ENCODE measurements around the gene TMEM163. TPM values are rescaled to one million over a fixed set of nuclear protein-coding genes. Genes with fewer than 3 reads are reported as not detected.
"Not testable (repeated sequence)": the region's sequence is repeated elsewhere in the genome, so short reads cannot be mapped to it uniquely, and the experiment has no call there.

Gene TMEM163
- total RNA-seq, 1 donor: not detected

DNA sequence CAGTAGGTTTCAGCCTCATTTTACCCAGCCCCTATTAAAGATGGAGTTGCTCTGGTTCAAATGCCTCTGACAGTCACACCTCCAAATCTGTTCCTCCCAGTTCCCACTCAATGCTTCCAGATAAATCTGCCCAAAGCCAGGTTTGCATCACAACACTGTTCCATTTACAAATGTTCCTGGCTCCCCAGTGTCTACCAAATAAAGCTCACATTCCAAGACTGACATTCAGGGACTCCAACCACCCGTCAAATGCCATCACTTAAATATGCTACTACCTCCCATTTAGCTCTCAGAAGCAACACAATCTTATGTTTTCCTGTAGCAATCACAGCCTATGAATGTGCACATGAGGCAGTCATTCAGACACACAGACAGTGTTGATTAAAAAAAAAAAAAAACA, 127.3 kb downstream of the TMEM163 start:
- DNase-seq (ENCODE audit: low read depth): no peak
- no peak overlapping the region for H3K4me3 ChIP-seq (ENCODE audit: low read depth, low read length)
- TF ChIP-seq, protein P1, sequence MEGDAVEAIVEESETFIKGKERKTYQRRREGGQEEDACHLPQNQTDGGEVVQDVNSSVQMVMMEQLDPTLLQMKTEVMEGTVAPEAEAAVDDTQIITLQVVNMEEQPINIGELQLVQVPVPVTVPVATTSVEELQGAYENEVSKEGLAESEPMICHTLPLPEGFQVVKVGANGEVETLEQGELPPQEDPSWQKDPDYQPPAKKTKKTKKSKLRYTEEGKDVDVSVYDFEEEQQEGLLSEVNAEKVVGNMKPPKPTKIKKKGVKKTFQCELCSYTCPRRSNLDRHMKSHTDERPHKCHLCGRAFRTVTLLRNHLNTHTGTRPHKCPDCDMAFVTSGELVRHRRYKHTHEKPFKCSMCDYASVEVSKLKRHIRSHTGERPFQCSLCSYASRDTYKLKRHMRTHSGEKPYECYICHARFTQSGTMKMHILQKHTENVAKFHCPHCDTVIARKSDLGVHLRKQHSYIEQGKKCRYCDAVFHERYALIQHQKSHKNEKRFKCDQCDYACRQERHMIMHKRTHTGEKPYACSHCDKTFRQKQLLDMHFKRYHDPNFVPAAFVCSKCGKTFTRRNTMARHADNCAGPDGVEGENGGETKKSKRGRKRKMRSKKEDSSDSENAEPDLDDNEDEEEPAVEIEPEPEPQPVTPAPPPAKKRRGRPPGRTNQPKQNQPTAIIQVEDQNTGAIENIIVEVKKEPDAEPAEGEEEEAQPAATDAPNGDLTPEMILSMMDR (IDR thresholded peaks at IDR 0.05; ENCODE audit: insufficient read depth, low read depth, low read length): no peak

DNA sequence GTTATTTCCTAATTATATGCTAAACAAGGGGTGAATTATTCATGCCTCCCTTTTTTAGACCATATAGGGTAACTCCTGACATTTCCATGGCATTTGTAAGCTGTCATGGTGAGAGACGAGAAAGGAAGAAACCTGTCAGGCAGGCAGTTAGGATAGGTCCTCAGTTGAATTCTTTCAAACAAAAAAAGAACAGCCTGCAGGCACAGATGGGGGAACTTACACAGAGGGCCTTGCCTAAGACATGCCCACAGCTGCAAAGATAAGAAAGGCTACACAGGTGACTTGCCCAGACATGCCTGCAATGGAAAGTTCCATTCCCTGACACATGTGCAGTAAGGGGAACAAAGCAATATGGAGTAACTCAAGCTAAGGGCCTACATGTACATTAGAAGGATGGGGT, 128.1 kb downstream of the TMEM163 start:
- TF ChIP-seq, protein P1 (IDR thresholded peaks at IDR 0.05; ENCODE audit: insufficient read depth, low read depth, low read length): no peak
- DNase-seq (ENCODE audit: low read depth): no peak

DNA sequence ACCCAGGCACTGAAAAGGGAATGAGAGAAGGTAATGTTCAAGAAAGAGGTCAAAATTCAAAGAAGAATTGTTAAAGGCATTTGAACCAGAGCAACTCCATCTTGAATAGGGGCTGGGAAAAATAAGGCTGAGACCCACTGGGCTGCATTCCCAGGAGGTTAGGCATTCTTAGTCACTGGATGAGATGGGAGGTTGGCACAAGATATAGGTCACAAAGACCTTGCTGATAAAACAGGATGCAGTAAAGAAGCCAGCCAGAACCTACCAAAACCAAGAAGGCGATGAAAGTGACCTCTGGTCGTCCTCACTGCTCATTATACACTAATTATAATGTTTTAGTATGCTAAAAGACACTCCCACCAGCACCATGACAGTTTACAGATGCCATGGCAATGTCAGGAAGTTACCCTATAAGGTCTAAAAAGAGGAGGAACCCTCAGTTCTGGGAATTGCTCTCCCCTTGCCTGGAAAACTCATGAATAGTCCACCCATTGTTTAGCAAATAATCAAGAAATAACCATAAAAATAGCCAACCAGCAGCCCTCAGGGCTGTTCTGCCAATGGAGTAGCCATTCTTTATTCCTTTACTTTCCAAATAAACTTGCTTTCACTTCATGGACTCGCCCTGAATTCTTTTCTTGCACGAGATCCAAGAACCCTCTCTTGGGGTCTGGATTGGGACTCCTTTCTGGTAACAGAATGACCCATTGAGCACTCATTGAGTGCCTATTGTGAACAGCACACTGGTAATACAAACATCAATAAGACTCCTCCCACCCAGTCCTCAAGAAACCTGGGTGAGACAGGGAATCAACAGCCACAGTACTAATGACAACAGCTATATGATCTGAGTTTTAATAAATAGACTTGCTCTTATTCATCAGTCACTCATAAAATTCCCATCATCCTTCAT, 129.4 kb downstream of the TMEM163 start:
- not testable (repeated sequence) for H3K4me3 ChIP-seq (ENCODE audit: low read depth, low read length); DNase-seq (ENCODE audit: low read depth)

More for the DNA sequence above, 128.1 kb downstream of the TMEM163 start:
- no peak overlapping the region for H3K4me3 ChIP-seq (ENCODE audit: low read depth, low read length)

DNA sequence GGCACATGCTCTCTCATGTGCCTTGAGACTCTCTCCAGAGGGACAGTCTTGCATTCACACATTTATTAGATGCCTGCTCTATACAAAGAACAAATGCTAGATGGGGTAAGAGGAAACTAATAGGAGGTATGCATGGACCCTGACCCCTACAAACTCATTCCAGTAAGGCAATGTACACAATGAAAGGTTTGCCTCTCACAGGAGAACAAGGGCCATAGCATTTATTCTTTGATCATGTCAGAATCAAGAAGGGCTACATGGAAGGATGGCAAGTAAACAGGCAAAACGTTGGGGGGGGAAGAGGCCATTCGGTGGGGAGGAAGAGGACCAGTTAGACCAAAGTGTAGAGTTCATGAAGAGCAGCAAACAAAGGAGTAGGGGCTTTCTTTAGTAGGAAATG, 130.2 kb downstream of the TMEM163 start:
- DNase-seq (ENCODE audit: low read depth): no peak
- TF ChIP-seq, protein P1 (IDR thresholded peaks at IDR 0.05; ENCODE audit: insufficient read depth, low read depth, low read length): no peak
- no peak overlapping the region for H3K4me3 ChIP-seq (ENCODE audit: low read depth, low read length)

DNA sequence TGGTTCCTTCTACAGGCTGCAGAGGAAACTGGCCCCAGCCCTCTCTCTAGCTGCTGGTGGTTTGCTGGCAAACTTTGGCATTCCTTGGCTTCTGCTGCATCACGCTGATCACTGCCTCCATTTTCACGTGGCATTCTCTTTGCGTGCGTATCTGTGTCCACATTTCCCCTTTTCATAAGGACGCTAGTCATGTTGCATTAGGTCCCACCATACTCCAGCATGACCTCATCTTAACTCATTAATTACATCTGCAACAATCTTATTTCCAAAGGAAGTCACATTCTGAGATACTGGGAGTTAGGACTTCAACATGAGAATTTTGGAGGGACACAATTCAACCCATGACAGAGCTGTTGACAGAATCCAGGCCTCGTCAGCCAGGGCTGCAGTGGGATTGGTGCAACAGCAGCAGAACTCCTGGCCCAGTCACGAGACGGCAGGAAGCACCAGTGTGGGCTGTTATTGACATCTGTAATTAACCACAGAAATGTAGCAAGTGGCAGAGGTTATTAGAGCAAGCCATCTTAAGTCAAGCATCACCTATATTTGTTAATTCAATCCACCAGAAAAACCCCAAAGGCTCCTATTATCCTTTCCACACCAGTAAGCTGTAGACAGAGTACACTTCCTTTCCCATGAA, 132.4 kb downstream of the TMEM163 start:
- TF ChIP-seq, protein P1 (IDR thresholded peaks at IDR 0.05; ENCODE audit: insufficient read depth, low read depth, low read length): no peak
- no peak overlapping the region for H3K4me3 ChIP-seq (ENCODE audit: low read depth, low read length)
- DNase-seq (ENCODE audit: low read depth): no peak

DNA sequence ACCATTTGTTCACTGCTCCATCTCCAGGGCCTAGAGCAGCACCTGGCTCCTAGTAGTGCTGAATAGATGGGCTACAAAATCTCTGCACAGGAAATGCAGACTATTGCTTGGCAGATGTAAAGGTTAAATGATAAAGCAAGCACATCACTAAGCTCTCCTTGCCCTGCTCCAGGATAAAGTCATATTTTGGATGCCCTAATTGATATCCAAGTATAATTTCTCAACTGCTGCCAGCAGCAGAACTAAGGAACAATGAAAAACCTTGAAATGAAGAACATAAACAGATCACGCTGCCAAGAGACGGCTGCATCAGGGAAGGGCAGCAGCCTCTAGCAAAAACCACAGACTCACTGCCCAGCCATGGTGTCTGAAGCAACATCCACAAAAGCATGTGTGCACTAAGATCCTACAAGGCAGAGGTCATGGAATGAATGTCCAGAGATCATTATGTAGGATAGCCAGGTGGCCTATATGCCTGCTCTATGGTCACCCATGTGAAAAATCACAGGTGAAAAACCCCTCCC, 134.7 kb downstream of the TMEM163 start:
- H3K4me3 ChIP-seq (ENCODE audit: low read depth, low read length): no peak overlapping the region
- DNase-seq (ENCODE audit: low read depth): no peak
- TF ChIP-seq, protein P1 (IDR thresholded peaks at IDR 0.05; ENCODE audit: insufficient read depth, low read depth, low read length): no peak

DNA sequence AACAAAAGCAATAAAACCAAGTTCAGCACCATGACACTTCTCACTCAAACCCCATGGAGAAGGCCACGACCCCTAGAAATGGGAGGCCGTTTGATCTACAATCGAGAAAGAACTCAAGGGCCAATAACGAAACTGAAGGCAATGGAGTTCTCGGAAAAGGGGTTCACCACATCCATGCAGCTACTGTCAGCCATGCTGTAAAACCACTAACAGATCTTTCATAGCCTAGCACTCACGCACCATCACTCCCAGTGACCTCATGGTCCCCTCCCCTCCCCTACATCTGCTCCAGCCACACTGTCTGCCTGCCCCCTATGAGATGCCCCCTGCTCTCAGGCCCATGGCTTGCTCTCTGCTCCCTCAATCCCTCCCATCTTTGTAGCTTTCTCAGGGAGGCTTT, 135.3 kb downstream of the TMEM163 start:
- TF ChIP-seq, protein P1 (IDR thresholded peaks at IDR 0.05; ENCODE audit: insufficient read depth, low read depth, low read length): no peak
- H3K4me3 ChIP-seq (ENCODE audit: low read depth, low read length): no peak overlapping the region
- DNase-seq (ENCODE audit: low read depth): no peak
